ENCODE measurements around the gene KIF26B.

GRCh38 chr1:245108909-245109308 lies 45.9 kb upstream of the KIF26B start:
- TF ChIP-seq, protein P1, sequence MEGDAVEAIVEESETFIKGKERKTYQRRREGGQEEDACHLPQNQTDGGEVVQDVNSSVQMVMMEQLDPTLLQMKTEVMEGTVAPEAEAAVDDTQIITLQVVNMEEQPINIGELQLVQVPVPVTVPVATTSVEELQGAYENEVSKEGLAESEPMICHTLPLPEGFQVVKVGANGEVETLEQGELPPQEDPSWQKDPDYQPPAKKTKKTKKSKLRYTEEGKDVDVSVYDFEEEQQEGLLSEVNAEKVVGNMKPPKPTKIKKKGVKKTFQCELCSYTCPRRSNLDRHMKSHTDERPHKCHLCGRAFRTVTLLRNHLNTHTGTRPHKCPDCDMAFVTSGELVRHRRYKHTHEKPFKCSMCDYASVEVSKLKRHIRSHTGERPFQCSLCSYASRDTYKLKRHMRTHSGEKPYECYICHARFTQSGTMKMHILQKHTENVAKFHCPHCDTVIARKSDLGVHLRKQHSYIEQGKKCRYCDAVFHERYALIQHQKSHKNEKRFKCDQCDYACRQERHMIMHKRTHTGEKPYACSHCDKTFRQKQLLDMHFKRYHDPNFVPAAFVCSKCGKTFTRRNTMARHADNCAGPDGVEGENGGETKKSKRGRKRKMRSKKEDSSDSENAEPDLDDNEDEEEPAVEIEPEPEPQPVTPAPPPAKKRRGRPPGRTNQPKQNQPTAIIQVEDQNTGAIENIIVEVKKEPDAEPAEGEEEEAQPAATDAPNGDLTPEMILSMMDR (IDR thresholded peaks at IDR 0.05), result no peak
- TF ChIP-seq POLR2A (IDR thresholded peaks at IDR 0.05), result no peak
